Neutrophil (primary cell): Measurements from ENCODE around the gene THOC1.

ENCODE experiments used
- H3K27ac ChIP-seq: fragments of 200-600 bp; sonication (generic); 2 replicates; pipeline ENCODE4 v1.5.1; 2016; ENCODE audit warnings: mild to moderate bottlenecking, moderate library complexity
- H3K27me3 ChIP-seq: fragments of 200-600 bp; sonication (generic); 2 replicates; pipeline ENCODE4 v1.6.0; 2016; ENCODE audit warnings: mild to moderate bottlenecking
- H3K36me3 ChIP-seq: fragments of 200-600 bp; sonication (generic); 2 replicates; pipeline ENCODE4 v1.5.1; 2017
- H3K4me1 ChIP-seq, 2 experiments: fragments of 200-600 bp in 1 of 2; sonication (generic) in 1 of 2; 1 replicate in 1 of 2; 2 replicates in 1 of 2; pipeline versions ENCODE4 v1.5.1 to v1.6.1; 2013 to 2016; ENCODE audit warnings: low read depth in 1 of 2, low read length in 1 of 2, mild to moderate bottlenecking in 1 of 2, moderate library complexity in 1 of 2; ENCODE audit not compliant: control insufficient read depth in 1 of 2, insufficient read depth in 1 of 2
- H3K4me3 ChIP-seq, 2 experiments: fragments of 200-600 bp in 1 of 2; sonication (generic) in 1 of 2; 1 replicate in 1 of 2; 2 replicates in 1 of 2; pipeline ENCODE4 v1.5.1; 2013 to 2016; ENCODE audit warnings: low read depth in 1 of 2, low read length in 1 of 2, mild to moderate bottlenecking in 1 of 2, moderate library complexity in 1 of 2
- H3K9me3 ChIP-seq: fragments of 200-600 bp; sonication (generic); 2 replicates; pipeline ENCODE4 v1.5.1; 2016
- CTCF ChIP-seq: fragments of 200-600 bp; sonication (generic); IDR thresholded peaks from 2 replicates; pipeline ENCODE4 v1.5.1; 2016; ENCODE audit warnings: antibody characterized with exemption

The THOC1 gene

DNA sequence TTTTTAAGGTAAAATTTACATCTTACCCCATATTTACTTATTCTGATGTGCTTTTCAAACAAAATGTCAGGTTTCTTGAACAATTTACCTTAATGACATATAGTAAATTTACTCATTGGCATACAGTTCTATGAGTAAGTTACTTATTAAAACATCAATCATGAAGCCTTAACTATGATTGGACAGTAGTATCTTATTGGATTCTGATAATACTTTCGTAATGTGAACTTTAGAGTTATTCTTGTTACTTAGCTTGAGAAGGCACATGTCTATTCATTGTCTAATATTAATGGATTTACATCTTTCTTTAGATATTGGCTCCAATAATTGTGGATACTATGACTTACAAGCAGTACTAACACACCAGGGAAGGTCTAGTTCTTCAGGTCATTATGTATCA is 57.8 kb downstream of the THOC1 start:
- Histone ChIP-seq H3K36me3 (peaks cover 62% of the 10 kb centered on the region), H3K4me1 (no peaks in the 10 kb centered on the region)
- TF ChIP-seq CTCF: no peak

DNA sequence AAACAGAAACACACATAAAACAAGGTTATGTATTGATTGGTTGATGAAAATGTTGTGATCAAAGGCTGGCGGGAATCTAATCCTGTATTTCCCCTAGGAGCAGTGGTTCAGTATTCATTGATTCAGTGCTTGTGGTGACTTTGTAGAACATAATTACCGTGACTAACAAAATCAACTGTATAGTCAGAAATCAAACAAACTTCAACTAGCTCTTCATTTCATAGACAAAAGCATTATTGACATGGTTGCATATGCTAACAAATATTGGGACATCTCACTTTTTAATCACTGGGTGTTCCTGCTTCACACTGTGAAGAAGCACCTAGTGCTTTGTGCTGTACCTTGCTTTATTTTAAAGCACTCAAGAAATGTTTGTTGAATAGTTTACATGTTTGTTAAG is 68.1 kb downstream of the THOC1 start:
- no peak overlapping the region for H3K4me3 ChIP-seq
- H3K36me3 ChIP-seq: peaks cover 67% of the 10 kb centered on the region
- H3K9me3 ChIP-seq: no peaks in the 10 kb centered on the region
- H3K27ac ChIP-seq: no peak overlapping the region
- no peaks in the 10 kb centered on the region for H3K4me1 ChIP-seq
- no peak for TF ChIP-seq CTCF
- H3K27me3 ChIP-seq: no peaks in the 10 kb centered on the region

More for the DNA sequence above, 57.8 kb downstream of the THOC1 start:
- Histone ChIP-seq H3K4me3 (no peak overlapping the region), H3K27me3 (no peaks in the 10 kb centered on the region), H3K9me3 (no peaks in the 10 kb centered on the region), H3K27ac (no peak overlapping the region)

DNA sequence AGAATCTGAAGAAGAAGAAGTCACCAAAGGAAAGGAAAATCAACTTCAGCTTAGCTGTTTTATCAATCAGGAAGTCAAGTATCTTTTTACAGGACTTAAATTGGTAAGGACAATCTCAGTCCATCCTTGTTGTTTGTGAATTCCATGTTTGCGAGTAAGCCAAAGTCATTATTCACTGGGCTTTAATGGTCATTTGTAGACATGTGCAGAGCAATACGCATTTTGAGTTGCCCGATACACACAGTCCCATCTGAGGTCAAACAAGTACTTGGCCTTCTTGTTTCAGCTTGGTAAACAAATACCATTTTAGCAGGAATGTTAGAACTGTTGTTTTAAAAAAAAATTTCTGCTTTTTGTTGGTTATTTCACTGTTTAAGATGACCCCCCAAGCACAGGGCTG is 68.6 kb downstream of the THOC1 start:
- Histone ChIP-seq H3K36me3 (peaks cover 63% of the 10 kb centered on the region), H3K9me3 (no peaks in the 10 kb centered on the region), H3K27ac (no peak overlapping the region), H3K4me1 (no peaks in the 10 kb centered on the region), H3K27me3 (no peaks in the 10 kb centered on the region), H3K4me3 (no peak overlapping the region)
- no peak for TF ChIP-seq CTCF

DNA sequence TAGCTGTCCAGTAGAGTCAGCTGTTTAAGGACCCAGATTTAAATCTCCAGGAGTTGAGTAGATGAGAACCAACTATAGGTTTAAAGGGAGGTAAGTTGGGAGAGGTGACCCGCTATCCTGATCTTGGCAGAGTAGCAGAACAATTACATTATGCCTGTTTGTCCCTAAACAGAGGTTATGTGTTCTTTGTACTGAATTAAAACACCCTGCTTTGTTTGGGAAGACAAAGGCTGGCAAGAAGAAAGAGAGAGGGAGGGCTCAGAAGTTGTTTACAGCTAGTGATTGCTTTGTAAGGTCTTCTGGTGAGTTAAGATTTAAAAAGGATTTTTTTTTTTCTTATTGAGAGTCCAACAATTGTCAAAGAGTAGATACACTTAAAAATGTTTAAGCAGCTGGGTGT is 72.2 kb downstream of the THOC1 start:
- no peak for TF ChIP-seq CTCF
- no peaks in the 10 kb centered on the region for H3K9me3 ChIP-seq
- H3K36me3 ChIP-seq: peaks cover 32% of the 10 kb centered on the region
- no peaks in the 10 kb centered on the region for H3K4me1 ChIP-seq
- no peaks in the 10 kb centered on the region for H3K27me3 ChIP-seq
- no peak overlapping the region for H3K27ac ChIP-seq
- H3K4me3 ChIP-seq: no peak overlapping the region

- peaks cover 7% of the 10 kb centered on the region for H3K36me3 ChIP-seq
- H3K9me3 ChIP-seq: no peaks in the 10 kb centered on the region
- no peak overlapping the region for H3K4me3 ChIP-seq
- no peaks in the 10 kb centered on the region for H3K4me1 ChIP-seq
- no peaks in the 10 kb centered on the region for H3K27me3 ChIP-seq
- no peak overlapping the region for H3K27ac ChIP-seq
- no peak for TF ChIP-seq CTCF
Measured at GRCh38 chr18:192801-193200, 75.0 kb downstream of the THOC1 start.

- no peaks in the 10 kb centered on the region for H3K9me3 ChIP-seq
- H3K4me3 ChIP-seq: no peak overlapping the region
- no peaks in the 10 kb centered on the region for H3K4me1 ChIP-seq
- TF ChIP-seq CTCF: no peak
- peaks cover 3% of the 10 kb centered on the region for H3K36me3 ChIP-seq
- no peak overlapping the region for H3K27ac ChIP-seq
- H3K27me3 ChIP-seq: no peaks in the 10 kb centered on the region
Measured at GRCh38 chr18:191725-192124, 76.1 kb downstream of the THOC1 start.
